Activated CD8-positive, alpha-beta T cell treated with anti-CD3 and anti-CD28 coated beads for 36 hours (primary cell): Measurements from ENCODE around the gene BORCS6. TPM values are rescaled to one million over a fixed set of nuclear protein-coding genes. Genes with fewer than 3 reads are reported as not detected.

Source experiments
- ATAC-seq: fragments of 200-7000 bp; cut with Tn5 transposase; one replicate; pipeline ENCODE4 v1.10.0; 2021; ENCODE audit warnings: mild to moderate bottlenecking, moderate library complexity
- CTCF ChIA-PET: fragments of 350-600 bp; sonication (Branson Sonifier 250); formaldehyde crosslinking; loops from one replicate; lab custom pipeline; 2021; ENCODE audit warnings: antibody characterized with exemption; lab: Charles Lee
- POLR2A ChIA-PET: fragments of 350-600 bp; sonication (Branson Sonifier 250); formaldehyde crosslinking; loops from one replicate; lab custom pipeline; 2021; ENCODE audit warnings: antibody characterized with exemption; lab: Charles Lee
- DNase-seq: peaks from one replicate; pipeline ENCODE4 v3.0.0-alpha.2; 2020
- H3K27ac Mint-ChIP-seq: one replicate; pipeline ENCODE4 v1.8.0; 2021; ENCODE audit warnings: mild to moderate bottlenecking, mixed read lengths
- H3K27me3 Mint-ChIP-seq: one replicate; pipeline ENCODE4 v1.8.0; 2021; ENCODE audit warnings: mixed read lengths
- H3K36me3 Mint-ChIP-seq: one replicate; pipeline ENCODE4 v1.8.0; 2021; ENCODE audit warnings: low read depth, mixed read lengths
- H3K4me1 Mint-ChIP-seq: one replicate; pipeline ENCODE4 v1.8.0; 2021; ENCODE audit warnings: low read depth, mixed read lengths
- H3K4me3 Mint-ChIP-seq: one replicate; pipeline ENCODE4 v1.8.0; 2021; ENCODE audit warnings: mild to moderate bottlenecking, moderate library complexity, mixed read lengths
- H3K9me3 Mint-ChIP-seq: one replicate; pipeline ENCODE4 v1.8.0; 2021; ENCODE audit warnings: mixed read lengths
- CTCF ChIP-seq: fragments of 200-600 bp; IDR thresholded peaks from one replicate; pipeline ENCODE4 v1.8.0; 2022; ENCODE audit warnings: antibody characterized with exemption, mild to moderate bottlenecking
- intact Hi-C: fragments of 100-400 bp; cut with micrococcal nuclease; formaldehyde crosslinking; loops from one replicate; pipeline ENCODE4 v1.10.0; 2022
- total RNA-seq, 2 experiments: library from RNA; stranded (reverse); gene quantifications; one replicate each; pipeline ENCODE4 v1.2.3, GENCODE V29; 2021

The BORCS6 gene
- total RNA-seq, 2 experiments from 2014 or later: 5.5 to 6.2 TPM

- intact Hi-C loops: no loop called here
- DNase-seq (no peak), ATAC-seq (no peak)
- POLR2A ChIA-PET: interaction anchor here (1.0 to 22.8 kb wide), 6 partner anchors 9 to 89 kb away, joined by 3 to 476 read pairs (median 23); partner anchors contain the start of genes ALOXE3 and HES7
- no peak overlapping the region for H3K4me3 Mint-ChIP-seq
- peaks cover 59% of the 10 kb centered on the region for H3K4me1 Mint-ChIP-seq
- CTCF ChIA-PET: interaction anchor here (0.8 to 5.2 kb wide), 18 partner anchors 9 to 98 kb away, joined by 3 to 37 read pairs (median 4); partner anchors contain the start of gene AURKB
- peaks cover 30% of the 10 kb centered on the region for H3K36me3 Mint-ChIP-seq
- no peaks in the 10 kb centered on the region for H3K9me3 Mint-ChIP-seq
- TF ChIP-seq CTCF: no peak
- peak overlapping the region; percentile 83 for H3K27ac Mint-ChIP-seq
- H3K27me3 Mint-ChIP-seq: no peaks in the 10 kb centered on the region
These were observed 31.0 kb downstream of the BORCS6 start for GRCh38 chr17:8159032-8159400.

GRCh38 chr17:8158267-8159031 lies 31.5 kb downstream of the BORCS6 start:
- CTCF ChIA-PET: interaction anchor here (0.6 to 5.2 kb wide), 21 partner anchors 9 to 98 kb away, joined by 3 to 37 read pairs (median 4); partner anchors contain the start of gene AURKB
- Mint-ChIP-seq H3K4me1 (peaks cover 57% of the 10 kb centered on the region), H3K9me3 (no peaks in the 10 kb centered on the region), H3K27me3 (no peaks in the 10 kb centered on the region), H3K27ac (peak overlapping the region; percentile 83), H3K36me3 (peaks cover 30% of the 10 kb centered on the region), H3K4me3 (peak overlapping the region; percentile 1)
- peak; percentile 94 for DNase-seq
- peak; percentile 21 for ATAC-seq
- peak; percentile 88 for TF ChIP-seq CTCF
- intact Hi-C loops: no loop called here
- POLR2A ChIA-PET: interaction anchor here (0.7 to 22.8 kb wide), 8 partner anchors 9 to 90 kb away, joined by 3 to 476 read pairs (median 14); partner anchors contain the start of genes ALOXE3 and HES7

GRCh38 chr17:8156246-8156992 lies 33.6 kb downstream of the BORCS6 start:
- peaks cover 31% of the 10 kb centered on the region for H3K36me3 Mint-ChIP-seq
- H3K4me1 Mint-ChIP-seq: peaks cover 59% of the 10 kb centered on the region

GRCh38 chr17:8155996-8156245 lies 34.1 kb downstream of the BORCS6 start:
- H3K4me1 Mint-ChIP-seq: peaks cover 55% of the 10 kb centered on the region
- peaks cover 26% of the 10 kb centered on the region for H3K36me3 Mint-ChIP-seq
- intact Hi-C loops: loop anchor here (2.0 kb wide), 1 partner anchor 17 kb away; no protein-coding TSS in a partner anchor
- no peak for DNase-seq
- H3K27me3 Mint-ChIP-seq: no peaks in the 10 kb centered on the region
- TF ChIP-seq CTCF: no peak
- ChIA-PET POLR2A (interaction anchor here (0.6 to 22.8 kb wide), 15 partner anchors 8 to 624 kb away, joined by 3 to 476 read pairs (median 7); partner anchors contain the start of genes ALOXE3, CTC1, HES7 and PFAS), CTCF (interaction anchor here (1.0 to 5.2 kb wide), 8 partner anchors 17 to 92 kb away, joined by 3 to 27 read pairs (median 5); partner anchors contain the start of genes ALOXE3, CTC1 and HES7)
- no peaks in the 10 kb centered on the region for H3K9me3 Mint-ChIP-seq
- no peak for ATAC-seq
- H3K27ac Mint-ChIP-seq: no peak overlapping the region
- no peak overlapping the region for H3K4me3 Mint-ChIP-seq

More at GRCh38 chr17:8156246-8156992, 33.6 kb downstream of the BORCS6 start:
- peak; percentile 100 for DNase-seq
- no peak overlapping the region for H3K4me3 Mint-ChIP-seq
- ATAC-seq: peak; percentile 73
- no peaks in the 10 kb centered on the region for H3K9me3 Mint-ChIP-seq
- ChIA-PET CTCF (interaction anchor here (0.9 to 5.2 kb wide), 16 partner anchors 17 to 94 kb away, joined by 3 to 27 read pairs (median 4); partner anchors contain the start of genes ALOXE3, CTC1 and HES7), POLR2A (interaction anchor here (0.6 to 22.8 kb wide), 15 partner anchors 14 to 625 kb away, joined by 3 to 476 read pairs (median 6); partner anchors contain the start of genes ALOXE3, CTC1, HES7 and PFAS)
- intact Hi-C loops: loop anchor here (2.0 kb wide), 1 partner anchor 18 kb away; no protein-coding TSS in a partner anchor
- no peak for TF ChIP-seq CTCF
- no peak overlapping the region for H3K27ac Mint-ChIP-seq
- no peaks in the 10 kb centered on the region for H3K27me3 Mint-ChIP-seq
